IPS-18c (cell line): Measurements from ENCODE around the gene ARFGAP1.
A peak's percentile ranks its signal among the peaks of the same experiment; 100 is the strongest.
"Not testable (repeated sequence)": the region's sequence is repeated elsewhere in the genome, so short reads cannot be mapped to it uniquely, and the experiment has no call there.

Experiments
- H3K4me3 ChIP-seq: 2 replicates; pipeline ENCODE4 v1.7.0; 2013; ENCODE audit warnings: low read depth, mild to moderate bottlenecking, low read length, moderate library complexity; ENCODE audit not compliant: insufficient read depth
- H3K9me3 ChIP-seq: one replicate; pipeline ENCODE4 v1.6.1; 2013; ENCODE audit warnings: mild to moderate bottlenecking, low read length, moderate library complexity; ENCODE audit not compliant: control insufficient read depth, insufficient read depth

The ARFGAP1 gene

DNA sequence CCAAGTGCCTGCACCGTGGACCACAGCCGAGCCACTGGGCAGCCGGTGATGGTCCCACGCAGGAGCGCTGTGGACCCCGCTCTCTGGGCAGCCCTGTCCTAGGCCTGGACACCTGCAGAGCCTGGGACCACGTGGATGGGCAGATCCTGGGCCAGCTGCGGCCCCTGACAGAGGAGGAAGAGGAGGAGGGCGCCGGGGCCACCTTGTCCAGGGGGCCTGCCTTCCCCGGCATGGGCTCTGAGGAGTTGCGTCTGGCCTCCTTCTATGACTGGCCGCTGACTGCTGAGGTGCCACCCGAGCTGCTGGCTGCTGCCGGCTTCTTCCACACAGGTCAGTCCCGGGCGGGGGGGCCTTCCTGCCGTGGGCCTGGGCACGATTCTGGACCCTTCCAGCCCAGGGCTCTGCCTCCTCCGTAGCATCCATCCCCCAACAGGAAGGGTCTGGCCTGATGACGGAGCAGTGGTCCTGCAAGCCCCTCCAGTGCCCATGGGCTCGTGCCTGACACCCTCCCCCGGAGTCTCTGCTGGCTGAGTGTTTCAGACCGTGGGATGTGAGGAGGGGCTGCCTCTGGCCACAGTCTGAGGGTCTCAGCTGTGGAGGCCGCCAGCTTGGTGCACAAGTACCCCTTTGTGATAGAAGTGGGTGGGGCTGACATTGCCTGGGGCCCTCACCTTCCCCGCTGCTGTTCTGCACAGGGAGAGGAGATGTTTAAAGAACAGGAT lies 36.3 kb upstream of the ARFGAP1 start:
- H3K4me3 ChIP-seq, result no peak overlapping the region

DNA sequence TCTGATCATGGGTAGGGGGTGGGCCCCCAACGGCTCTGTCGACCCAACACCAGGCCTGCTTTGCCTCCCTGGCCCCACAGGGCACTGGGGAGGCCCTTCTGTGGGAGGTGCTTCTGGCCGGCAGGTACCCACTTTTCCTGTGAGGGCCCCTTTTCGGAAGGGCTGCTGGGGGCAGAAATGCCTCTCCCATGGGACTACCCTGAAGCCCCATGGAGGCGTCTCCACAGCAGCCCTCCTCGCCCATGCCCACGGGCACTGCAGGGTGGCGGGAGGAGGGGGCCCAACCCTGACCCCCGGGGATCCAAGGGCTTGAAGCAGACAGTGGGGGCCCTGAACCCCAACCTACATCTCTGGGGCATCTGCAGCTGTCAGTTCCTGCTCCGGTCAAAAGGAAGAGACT lies 34.6 kb upstream of the ARFGAP1 start:
- Histone ChIP-seq H3K4me3 (no peak overlapping the region), H3K9me3 (no peaks in the 10 kb centered on the region)

More for the DNA sequence above, 36.3 kb upstream of the ARFGAP1 start:
- no peaks in the 10 kb centered on the region for H3K9me3 ChIP-seq

DNA sequence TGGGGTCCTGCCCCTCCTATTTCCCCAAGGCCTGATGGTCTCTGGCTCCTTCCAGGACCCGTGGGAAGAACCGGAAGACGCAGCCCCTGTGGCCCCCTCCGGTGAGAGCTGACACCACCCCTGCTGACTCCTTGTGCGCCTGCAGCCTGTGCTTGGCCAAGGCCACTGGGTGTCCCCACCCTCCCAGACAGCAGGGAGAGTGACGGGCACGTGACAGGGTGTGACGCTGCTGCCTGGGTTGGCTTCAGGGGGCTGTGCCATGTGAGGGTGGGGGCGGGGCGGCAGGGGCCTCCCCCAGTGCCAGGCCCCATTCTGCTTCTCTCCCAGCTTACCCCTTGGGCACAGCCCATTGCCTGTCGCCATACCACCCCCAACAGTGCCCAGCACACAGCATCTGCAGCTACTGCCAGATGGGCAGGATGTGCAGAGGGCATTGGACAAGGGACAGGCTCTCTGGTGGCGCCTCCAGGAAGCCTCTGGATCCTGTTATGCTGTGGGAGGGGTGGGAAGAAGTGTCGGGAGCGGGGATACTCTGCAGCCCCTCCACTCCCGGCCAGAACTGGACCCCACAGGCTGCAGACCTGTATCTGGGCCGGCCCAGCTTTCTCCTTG lies 34.0 kb upstream of the ARFGAP1 start:
- Histone ChIP-seq H3K9me3 (no peaks in the 10 kb centered on the region), H3K4me3 (no peak overlapping the region)

DNA sequence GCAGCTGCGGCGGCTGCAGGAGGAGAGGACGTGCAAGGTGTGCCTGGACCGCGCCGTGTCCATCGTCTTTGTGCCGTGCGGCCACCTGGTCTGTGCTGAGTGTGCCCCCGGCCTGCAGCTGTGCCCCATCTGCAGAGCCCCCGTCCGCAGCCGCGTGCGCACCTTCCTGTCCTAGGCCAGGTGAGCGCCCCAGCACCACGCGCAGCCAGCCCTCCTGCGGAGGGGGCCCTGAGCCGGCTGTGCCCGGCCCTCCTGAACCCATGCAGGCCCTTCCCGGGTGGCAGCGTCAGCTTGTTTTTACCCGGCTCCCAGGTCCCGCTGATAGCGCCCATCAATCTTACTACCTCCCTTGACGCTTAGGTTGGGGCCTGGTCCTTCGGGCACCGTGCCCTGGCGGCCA lies 33.2 kb upstream of the ARFGAP1 start:
- Histone ChIP-seq H3K4me3 (no peak overlapping the region), H3K9me3 (no peaks in the 10 kb centered on the region)

DNA sequence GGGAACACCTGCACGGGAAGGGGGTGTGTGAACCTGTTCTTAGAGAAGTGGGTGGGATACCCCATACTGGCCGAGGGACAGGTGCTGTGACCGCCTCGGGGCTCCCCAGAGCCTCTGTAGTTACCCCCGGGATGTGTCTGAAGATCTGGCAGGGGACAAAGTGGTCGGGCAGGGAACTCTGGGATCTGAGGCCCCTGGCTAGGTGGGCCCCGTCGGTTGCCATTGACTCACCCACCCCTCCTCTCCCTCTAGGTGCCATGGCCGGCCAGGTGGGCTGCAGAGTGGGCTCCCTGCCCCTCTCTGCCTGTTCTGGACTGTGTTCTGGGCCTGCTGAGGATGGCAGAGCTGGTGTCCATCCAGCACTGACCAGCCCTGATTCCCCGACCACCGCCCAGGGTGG lies 32.6 kb upstream of the ARFGAP1 start:
- no peak overlapping the region for H3K4me3 ChIP-seq
- H3K9me3 ChIP-seq, result no peaks in the 10 kb centered on the region

DNA sequence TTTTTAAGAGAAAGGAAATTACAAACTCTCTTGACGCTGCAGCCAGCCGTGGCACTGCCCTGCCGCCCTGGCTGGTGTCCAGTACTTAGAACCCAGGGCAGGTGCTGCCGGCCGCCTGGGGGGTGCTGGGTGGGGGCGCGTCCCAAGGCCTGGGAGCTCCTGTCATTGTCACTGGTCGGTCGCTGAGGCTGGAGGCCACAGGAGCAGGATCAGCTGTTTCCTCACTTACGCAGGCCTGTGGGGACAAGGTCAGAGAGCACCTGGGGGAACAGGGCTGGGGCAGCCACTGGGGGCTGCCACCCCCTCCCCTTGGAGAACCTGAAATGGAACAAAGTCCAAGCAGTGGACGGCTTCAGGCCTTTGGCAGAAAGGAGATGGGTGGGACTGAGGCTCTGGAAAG lies 31.3 kb upstream of the ARFGAP1 start:
- no peaks in the 10 kb centered on the region for H3K9me3 ChIP-seq
- H3K4me3 ChIP-seq, result no peak overlapping the region

DNA sequence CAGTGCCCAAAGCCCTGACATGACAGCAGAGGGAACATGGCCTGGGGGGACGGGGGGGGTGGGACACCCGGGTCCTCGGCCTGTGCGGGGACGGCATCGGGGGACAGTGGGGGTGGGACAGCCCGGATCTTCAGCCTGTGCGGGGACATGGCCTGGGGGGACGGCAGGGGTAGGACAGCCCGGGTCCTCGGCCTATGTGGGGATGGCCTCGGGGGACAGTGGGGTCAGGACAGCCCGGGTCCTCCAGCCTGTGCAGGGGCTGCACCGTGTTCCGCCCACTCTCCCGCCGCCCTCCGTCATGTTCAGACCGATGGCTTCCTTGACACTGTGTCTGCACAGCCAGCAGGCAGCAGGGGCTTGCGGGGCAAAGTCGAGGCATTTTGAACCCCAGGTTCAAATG lies 29.9 kb upstream of the ARFGAP1 start:
- H3K9me3 ChIP-seq, result no peaks in the 10 kb centered on the region
- H3K4me3 ChIP-seq, result no peak overlapping the region

DNA sequence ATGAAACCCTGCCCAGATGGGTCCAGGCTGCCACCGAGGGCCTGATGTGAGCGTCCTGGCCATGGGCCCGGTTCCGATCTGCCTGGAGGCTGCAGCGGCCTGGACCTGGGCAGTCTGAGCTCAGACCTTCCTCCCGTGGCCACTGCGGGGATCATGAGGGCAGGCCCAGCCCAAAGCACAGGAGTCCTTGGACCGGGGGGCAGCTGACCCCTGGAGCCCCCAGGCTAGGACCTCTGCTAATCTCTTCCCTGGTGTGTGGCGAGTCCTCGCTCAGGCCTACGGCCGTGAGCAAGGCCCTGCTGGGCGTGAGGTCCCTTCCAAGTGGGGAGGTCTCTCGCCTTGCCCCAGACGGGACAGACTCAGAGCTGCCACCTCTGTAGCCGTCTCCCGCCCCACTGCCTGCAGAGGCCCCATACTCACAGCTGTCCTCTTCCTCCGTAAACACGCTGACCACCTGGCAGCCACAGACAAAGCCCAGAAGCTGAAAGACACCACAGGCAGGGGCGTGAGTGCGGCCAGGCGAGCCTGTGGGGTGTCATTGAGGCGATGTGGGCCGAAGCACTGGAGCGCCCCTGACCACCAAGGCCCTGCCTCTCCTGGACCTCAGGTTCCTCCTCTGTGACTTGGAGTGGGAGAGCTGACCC lies 28.9 kb upstream of the ARFGAP1 start:
- H3K4me3 ChIP-seq, result no peak overlapping the region
- H3K9me3 ChIP-seq, result no peaks in the 10 kb centered on the region

DNA sequence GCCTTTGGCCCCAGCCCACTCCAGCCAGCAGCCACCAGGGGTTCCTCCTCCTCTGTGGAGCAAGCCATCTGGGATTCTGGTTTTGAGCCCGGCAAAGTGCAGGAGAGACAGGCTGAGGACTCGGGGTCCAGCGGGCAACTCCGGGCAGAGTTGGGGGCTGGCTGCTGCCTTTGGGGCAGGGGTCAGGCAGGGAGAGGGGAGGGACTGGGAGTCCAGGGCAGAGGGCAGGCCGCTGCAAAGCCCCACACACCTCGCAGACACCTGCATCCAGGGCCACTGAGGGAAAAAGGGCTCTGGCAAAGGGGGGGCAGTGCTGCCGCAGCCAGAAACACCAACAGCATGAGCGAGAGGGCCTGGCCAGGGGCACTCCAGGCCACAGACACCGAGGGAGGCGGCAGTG lies 28.1 kb upstream of the ARFGAP1 start:
- Histone ChIP-seq H3K9me3 (no peaks in the 10 kb centered on the region), H3K4me3 (no peak overlapping the region)

DNA sequence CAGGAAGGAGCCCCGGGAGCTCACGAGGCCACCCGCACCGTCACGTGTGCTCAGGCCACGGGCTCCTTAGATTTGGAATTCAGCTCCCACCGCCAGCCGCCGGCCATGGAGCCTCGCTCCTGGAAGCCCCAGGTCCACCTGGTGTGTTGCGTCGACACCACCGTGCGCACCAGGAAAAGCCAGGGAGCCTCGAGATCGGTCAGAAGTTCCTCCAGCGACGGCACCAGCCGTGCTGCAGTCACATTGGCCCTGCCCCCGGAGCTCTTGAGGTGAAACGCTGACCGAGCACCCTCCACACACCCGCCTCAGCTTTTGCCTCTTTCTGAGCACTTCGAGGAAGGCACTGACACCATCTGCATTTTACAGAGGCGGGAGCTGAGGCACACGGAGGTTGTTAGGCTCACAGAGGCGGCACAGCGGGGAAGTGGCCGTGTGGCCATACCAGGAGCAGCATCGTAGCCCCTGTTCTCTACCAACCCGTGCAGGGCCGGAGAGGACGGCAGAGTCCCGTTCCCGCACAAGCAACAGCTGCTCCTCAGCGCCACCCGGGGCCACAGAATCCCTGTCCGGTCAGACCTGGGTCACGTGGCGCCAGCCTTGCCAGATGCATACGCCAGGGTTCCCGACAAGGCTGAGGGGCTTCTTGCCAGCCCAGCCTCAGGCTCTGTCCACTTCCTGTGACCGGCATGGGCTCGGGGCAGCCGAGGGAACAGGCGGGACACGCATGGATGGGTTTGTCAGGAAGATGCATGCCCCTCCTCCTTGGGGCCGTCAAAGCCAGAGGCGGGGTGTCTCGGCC lies 25.9 kb upstream of the ARFGAP1 start:
- H3K9me3 ChIP-seq, result no peaks in the 10 kb centered on the region
- no peak overlapping the region for H3K4me3 ChIP-seq

DNA sequence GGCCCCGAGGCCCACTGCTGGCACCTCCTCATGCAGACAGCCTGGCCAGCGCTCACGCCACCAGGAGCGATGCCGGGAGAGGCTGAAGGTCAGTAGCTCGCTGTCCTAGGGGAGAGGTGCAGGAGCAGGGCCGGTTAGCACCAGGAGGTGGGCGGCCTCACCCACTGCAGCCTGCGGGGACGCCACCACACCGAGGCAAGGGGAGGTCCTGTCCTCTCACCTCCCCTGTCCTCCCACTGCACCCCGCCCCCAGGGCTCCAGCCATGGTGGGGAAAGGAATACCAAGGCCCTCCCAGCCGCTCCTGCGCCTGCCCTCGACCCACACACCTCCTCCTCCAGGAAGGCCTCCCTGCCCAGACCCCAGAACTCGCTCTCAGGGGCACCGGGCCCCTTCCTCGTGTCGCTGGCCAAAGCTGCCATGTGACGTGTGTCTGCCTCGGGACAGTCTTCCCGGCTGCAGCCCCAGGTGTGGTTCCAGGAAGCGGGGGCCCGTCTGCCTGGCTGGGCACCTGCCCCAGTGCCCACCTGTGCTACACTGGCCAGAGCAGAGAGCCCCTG lies 24.9 kb upstream of the ARFGAP1 start:
- Histone ChIP-seq H3K9me3 (no peaks in the 10 kb centered on the region), H3K4me3 (no peak overlapping the region)

DNA sequence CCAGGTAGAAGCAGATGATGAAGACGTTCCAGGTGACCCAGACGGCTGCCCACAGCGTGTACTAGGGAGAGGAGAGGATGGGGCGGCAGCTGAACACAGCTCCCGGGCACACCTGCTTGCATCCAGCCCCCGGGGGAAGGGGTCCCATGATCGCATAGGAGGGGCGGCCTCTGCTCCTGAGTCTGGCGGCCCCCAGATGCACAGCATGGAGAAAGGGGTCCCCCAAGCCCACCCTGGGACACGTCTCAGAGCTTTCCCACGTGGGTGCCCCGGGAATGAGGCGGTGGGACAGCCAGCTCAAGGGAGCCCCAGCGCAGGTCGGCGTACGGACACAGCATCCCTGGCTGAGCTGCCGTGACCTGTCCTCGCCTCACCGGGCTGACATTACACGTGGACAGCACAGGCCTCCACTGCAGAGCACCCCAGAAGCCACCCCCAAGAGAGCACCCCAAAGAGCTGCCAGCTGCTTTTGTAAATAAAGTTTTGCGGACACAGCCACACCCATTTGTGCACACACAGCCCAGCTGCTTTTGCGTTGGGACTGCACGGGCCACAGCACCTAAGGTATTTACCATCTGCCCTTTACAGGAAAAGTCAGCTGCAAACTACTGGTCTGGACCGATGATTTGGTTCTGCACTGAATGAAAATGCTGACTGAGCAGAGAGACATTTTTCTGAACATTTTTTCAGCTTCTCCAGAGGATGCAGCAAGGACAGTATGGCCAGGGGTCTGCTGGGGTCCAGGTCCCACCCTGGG lies 23.6 kb upstream of the ARFGAP1 start:
- Histone ChIP-seq H3K4me3 (no peak overlapping the region), H3K9me3 (no peaks in the 10 kb centered on the region)

DNA sequence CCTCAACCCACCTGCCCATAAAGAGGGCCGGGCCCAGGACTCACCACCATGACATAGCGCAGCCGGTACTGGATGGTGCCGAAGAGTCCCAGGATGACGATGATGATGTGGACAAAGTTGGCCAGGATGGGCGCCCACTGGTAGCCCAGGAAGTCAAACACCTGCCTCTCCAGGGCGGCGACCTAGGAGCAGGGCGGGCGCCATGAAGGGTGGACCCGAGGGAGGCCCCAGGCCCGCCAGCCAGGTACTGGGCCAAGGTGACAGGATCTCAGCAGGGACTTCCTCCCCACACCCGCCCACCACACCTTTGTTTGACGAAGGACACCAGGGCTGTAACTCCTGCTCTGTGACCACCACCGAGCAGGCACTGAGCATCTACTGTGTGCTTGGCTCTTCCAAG lies 22.7 kb upstream of the ARFGAP1 start:
- no peaks in the 10 kb centered on the region for H3K9me3 ChIP-seq
- H3K4me3 ChIP-seq, result no peak overlapping the region

DNA sequence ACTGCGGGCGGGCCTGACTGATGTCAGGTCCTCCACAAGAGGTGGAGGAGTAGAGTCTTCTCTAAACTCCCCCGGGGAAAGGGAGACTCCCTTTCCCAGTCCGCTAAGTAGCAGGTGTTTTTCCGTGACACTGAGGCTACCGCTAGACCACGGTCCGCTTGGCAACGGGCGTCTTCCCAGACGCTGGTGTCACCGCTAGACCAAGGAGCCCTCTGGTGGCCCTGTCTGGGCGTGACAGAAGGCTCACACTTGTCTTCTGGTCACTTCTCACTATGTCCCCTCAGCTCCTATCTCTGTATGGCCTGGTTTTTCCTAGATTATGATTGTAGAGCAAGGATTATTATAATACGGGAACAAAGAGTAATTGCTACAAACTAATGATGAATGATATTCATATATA lies 21.3 kb upstream of the ARFGAP1 start:
- H3K9me3 ChIP-seq, H3K4me3 ChIP-seq: not testable (repeated sequence)

DNA sequence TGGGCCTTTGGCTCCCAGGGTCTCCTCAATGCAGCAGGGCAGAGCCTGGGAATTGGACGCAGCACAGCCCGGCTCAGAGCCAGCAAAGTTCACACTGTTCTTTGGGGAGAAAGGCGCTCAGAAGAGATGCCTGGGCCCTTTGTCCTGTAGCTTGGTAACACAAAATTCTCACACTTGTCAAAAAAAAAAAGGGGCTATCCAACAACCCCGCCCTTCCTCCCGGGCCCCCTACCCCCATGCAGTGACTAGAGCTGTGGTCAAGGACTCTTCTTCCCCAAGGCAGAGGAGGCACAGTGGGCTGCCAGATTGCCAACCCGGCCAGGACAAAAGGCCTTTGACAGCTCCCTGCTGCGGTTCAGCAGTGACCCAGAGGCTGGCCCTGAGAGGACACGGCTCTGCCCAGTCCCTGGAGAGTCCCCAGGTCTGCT lies 20.3 kb upstream of the ARFGAP1 start:
- H3K4me3 ChIP-seq, result no peak overlapping the region
- peaks cover 3% of the 10 kb centered on the region for H3K9me3 ChIP-seq

DNA sequence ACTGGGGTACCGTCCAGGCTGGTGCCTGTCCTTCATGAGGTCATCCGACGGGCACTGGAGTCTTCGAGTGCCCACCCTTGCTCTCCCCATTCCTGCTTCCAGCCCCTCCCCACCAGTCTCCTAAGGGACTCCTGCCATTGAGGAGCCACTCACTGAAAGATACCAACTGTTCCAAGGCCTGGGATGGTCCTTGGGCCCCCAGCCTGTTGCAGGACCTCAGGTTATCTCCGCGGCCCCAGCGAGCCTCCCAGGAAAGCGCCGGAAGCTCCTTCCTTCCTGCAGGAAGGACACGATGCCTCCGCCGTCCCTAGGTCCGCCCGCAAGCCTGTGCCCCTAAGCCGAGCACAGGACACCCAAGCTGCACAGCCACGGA lies 19.6 kb upstream of the ARFGAP1 start:
- Histone ChIP-seq H3K9me3 (peaks cover 3% of the 10 kb centered on the region), H3K4me3 (peak overlapping the region; percentile 62)
